Mesothelial cell of epicardium (in vitro differentiated cells): ENCODE data around the gene FOCAD. TPM values are rescaled to one million over a fixed set of nuclear protein-coding genes. Genes with fewer than 3 reads are reported as not detected.

Source experiments
- DNase-seq, 2 experiments: peaks; one replicate each; pipeline ENCODE4 v3.0.0; 2021; ENCODE audit warnings: low spot score in 2 of 2; ENCODE audit not compliant: unreplicated experiment in 2 of 2
- H3K27ac Mint-ChIP-seq: 2 replicates; pipeline ENCODE4 v1.8.0; 2021; ENCODE audit warnings: mixed read lengths
- H3K27me3 Mint-ChIP-seq: 2 replicates; pipeline ENCODE4 v1.8.0; 2021; ENCODE audit warnings: low read depth, mixed read lengths
- H3K36me3 Mint-ChIP-seq: 2 replicates; pipeline ENCODE4 v1.8.0; 2021; ENCODE audit warnings: mixed read lengths
- H3K4me1 Mint-ChIP-seq: 2 replicates; pipeline ENCODE4 v1.8.0; 2021; ENCODE audit warnings: mixed read lengths
- H3K4me3 Mint-ChIP-seq: 2 replicates; pipeline ENCODE4 v1.8.0; 2021; ENCODE audit warnings: mild to moderate bottlenecking, moderate library complexity, mixed read lengths
- H3K9me3 Mint-ChIP-seq: 2 replicates; pipeline ENCODE4 v1.8.0; 2021; ENCODE audit warnings: mixed read lengths
- total RNA-seq: library from RNA; stranded (reverse); gene quantifications from 3 replicates; pipeline ENCODE4 v1.2.1, GENCODE V29; 2021
- TF ChIP-seq, protein P1 (sequence below): fragments of 200-600 bp; sonication (generic); IDR thresholded peaks from one replicate; pipeline ENCODE4 v1.5.0; 2021; ENCODE audit warnings: antibody characterized with exemption; ENCODE audit not compliant: unreplicated experiment

Gene FOCAD
- total RNA-seq, 1 donor from 2014 or later = 78.4 TPM

DNA sequence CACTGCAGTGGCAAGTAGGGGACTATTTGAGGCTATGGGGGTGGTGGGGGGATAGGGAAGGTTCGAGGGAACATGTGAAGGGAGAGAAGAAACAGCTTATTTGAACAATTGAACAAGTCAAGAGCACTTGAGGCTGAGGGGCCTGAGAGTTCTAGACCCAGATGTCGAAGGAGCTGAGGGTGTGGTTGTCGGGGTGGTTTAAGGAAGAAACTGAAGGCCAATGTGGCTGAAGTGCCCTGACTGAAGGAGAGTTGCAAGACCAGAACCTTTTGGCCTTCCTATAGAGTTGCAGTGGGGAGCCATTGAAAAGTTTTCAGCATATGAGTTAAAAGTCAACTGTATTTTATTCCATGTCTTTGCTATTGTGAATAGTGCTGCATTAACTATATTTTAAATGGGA is 19.1 kb downstream of the FOCAD start:
- Mint-ChIP-seq H3K27me3 (no peaks in the 10 kb centered on the region), H3K4me3 (no peak overlapping the region), H3K36me3 (peaks cover 4% of the 10 kb centered on the region), H3K9me3 (no peaks in the 10 kb centered on the region), H3K4me1 (peaks cover 34% of the 10 kb centered on the region), H3K27ac (no peak overlapping the region)
- DNase-seq = no peak
- TF ChIP-seq, protein P1, sequence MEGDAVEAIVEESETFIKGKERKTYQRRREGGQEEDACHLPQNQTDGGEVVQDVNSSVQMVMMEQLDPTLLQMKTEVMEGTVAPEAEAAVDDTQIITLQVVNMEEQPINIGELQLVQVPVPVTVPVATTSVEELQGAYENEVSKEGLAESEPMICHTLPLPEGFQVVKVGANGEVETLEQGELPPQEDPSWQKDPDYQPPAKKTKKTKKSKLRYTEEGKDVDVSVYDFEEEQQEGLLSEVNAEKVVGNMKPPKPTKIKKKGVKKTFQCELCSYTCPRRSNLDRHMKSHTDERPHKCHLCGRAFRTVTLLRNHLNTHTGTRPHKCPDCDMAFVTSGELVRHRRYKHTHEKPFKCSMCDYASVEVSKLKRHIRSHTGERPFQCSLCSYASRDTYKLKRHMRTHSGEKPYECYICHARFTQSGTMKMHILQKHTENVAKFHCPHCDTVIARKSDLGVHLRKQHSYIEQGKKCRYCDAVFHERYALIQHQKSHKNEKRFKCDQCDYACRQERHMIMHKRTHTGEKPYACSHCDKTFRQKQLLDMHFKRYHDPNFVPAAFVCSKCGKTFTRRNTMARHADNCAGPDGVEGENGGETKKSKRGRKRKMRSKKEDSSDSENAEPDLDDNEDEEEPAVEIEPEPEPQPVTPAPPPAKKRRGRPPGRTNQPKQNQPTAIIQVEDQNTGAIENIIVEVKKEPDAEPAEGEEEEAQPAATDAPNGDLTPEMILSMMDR = no peak

DNA sequence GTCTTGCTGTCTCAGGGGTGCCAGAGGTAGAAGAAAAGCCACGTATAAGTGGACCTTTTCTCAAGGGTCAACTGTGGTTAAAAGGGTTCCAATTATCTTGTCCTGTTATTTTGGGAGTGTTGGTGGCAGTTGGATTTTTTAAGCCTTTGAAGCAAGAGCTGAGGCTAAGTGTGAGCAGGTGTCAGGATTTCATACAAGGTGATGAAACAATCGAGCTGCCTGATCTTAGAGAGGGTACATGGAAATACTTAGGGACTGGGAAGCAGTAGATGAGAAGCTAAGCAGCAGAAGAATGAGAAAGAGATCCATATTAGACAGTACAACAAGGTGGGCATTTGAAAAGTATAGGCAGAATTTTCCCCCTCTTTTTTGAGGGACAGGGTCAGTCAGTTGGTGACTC is 23.6 kb downstream of the FOCAD start:
- no peaks in the 10 kb centered on the region for H3K9me3 Mint-ChIP-seq
- H3K36me3 Mint-ChIP-seq = peaks cover 8% of the 10 kb centered on the region
- DNase-seq = no peak
- no peak overlapping the region for H3K4me3 Mint-ChIP-seq
- TF ChIP-seq, protein P1 = no peak
- H3K4me1 Mint-ChIP-seq = peaks cover 15% of the 10 kb centered on the region
- no peaks in the 10 kb centered on the region for H3K27me3 Mint-ChIP-seq
- no peak overlapping the region for H3K27ac Mint-ChIP-seq

DNA sequence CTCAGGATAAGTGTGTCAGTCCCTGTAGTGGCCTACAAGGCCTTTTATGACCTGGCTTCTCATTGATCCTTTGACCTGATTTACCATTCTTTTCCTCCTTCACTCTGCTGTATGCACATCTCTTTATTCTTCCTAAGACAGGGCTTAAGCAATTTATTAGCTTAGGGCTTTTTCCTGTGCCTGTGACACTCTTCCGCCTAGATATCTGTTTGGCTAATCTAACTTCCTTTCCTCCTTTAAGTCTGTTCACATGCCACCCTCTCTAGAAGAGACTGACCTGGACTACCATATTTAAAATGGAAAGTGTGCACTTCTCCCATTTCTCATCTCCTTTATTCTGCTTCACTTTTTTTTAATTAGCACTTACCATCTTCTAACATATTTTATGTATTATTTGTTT is 29.1 kb downstream of the FOCAD start:
- Mint-ChIP-seq H3K4me1 (peaks cover 16% of the 10 kb centered on the region), H3K27me3 (no peaks in the 10 kb centered on the region), H3K9me3 (no peaks in the 10 kb centered on the region), H3K27ac (no peak overlapping the region), H3K4me3 (no peak overlapping the region), H3K36me3 (peaks cover 16% of the 10 kb centered on the region)
- DNase-seq = no peak
- TF ChIP-seq, protein P1 = no peak

DNA sequence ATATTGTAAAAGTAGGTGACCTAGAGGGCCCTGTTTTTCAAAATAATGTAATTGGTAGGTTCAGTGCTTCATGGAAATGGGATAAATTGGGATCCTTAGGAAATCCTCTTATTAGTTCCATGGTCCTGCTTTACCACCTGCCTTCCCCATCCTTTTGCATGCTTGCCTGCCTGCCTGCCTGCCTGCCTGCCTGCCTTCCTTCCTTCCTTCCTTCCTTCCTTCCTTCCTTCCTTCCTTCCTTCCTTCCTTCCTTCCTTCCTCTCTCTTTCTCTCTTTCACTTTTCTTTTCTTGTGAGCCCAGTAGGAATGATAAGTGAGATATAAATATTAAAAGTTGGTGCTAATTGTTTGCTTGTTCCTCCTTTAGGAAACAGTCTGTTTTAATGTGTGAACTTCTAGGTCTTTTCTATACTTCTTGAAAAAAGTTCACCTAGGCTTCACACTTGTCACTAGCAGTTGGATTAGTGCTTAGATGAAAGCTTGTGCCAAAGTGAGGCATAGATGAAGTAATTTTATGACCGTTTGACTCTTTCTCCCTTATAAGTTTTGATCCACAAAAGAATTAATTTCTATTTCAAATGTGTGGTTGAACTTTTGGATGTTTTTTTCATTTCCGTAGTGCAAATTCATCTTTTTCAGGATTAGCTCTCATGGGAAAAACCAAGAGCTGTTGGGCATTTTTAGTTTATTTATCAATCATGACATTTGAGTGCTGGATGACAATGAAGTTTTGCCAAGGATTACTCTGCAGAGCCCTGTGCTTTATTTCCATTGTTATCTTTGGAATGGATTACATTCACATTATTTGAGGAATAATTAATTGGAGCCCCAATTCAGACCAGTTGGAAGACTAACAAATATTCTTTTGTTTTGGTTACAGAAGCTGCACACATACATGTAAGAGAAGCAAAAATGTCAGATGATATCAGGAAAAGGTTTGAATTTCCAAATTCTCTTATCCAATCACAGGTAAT is 30.7 kb downstream of the FOCAD start:
- TF ChIP-seq, protein P1 = no peak
- Mint-ChIP-seq H3K27ac (no peak overlapping the region), H3K4me1 (peaks cover 18% of the 10 kb centered on the region), H3K4me3 (no peak overlapping the region), H3K27me3 (no peaks in the 10 kb centered on the region), H3K9me3 (no peaks in the 10 kb centered on the region), H3K36me3 (peaks cover 22% of the 10 kb centered on the region)
- DNase-seq = no peak

DNA sequence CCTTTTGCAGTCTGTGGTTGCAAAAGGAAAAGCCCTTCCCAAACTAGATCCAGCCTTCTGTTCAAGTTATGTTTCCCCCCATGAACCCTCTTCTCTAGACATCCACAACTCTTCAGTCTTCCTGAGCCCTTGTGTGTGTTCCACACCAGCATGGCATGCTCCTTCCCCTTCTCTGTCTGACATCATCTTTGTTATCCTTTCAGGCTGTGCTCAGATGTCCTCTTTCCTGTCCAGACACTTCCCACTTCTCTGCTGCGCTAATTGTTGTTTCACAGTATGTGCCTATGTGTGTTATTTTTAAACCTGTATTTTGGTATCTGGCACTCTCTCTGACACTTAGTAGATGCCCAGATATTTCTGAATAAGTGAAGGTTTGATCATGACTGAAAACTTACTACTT is 38.2 kb downstream of the FOCAD start:
- Mint-ChIP-seq H3K4me1 (peaks cover 29% of the 10 kb centered on the region), H3K36me3 (peaks cover 40% of the 10 kb centered on the region), H3K9me3 (peaks cover 3% of the 10 kb centered on the region), H3K27ac (no peak overlapping the region), H3K27me3 (no peaks in the 10 kb centered on the region), H3K4me3 (no peak overlapping the region)
- TF ChIP-seq, protein P1 = no peak
- no peak for DNase-seq
